Activated naive CD4-positive, alpha-beta T cell treated with anti-CD3 and anti-CD28 coated beads, Interleukin-2, amount 10 ng/mL, durations not matched to agents 5 hours and 36 hours (primary cell): Measurements from ENCODE around the gene CCDC3. TPM values are rescaled to one million over a fixed set of nuclear protein-coding genes. Genes with fewer than 3 reads are reported as not detected.

Experiments
- total RNA-seq, 2 experiments: library from RNA; stranded (reverse); gene quantifications; one replicate each; pipeline ENCODE4 v1.2.3, GENCODE V29; 2021

The CCDC3 gene
- total RNA-seq: under 1 TPM in 1 of 2 experiments, not detected in 1; 0.07 TPM

GRCh38 chr10:13001041-13001886 lies at the start of gene CCDC3:
Gene CCDC3, minus strand, starts transcription at chr10:13001713. Its CDS starts 143 bp downstream, at chr10:13001570.

Other genes starting within 250 kb of the CCDC3 start
- gene OPTN, start 98.5 kb upstream of the CCDC3 start, total RNA-seq: 100 to 1,000 TPM; 128 to 129 TPM
- gene MCM10, start 159.8 kb upstream of the CCDC3 start, total RNA-seq: 10 to 100 TPM; 30.4 to 35.8 TPM
- gene UCMA, start 232.7 kb upstream of the CCDC3 start, total RNA-seq: not detected